HG03558 (cell line): ENCODE results near the gene INPP4A.

ENCODE experiments used
- ATAC-seq: cut with Tn5 transposase; IDR thresholded peaks from one replicate; pipeline ENCODE4 v1.9.1; 2021; ENCODE audit warnings: moderate number of reproducible peaks; ENCODE audit not compliant: unreplicated experiment; ENCODE audit errors: extremely low read depth

Gene INPP4A

GRCh38 chr2:98458667-98459380 is 14.2 kb downstream of the INPP4A start:
- ATAC-seq = no peak

GRCh38 chr2:98459496-98460175 is 15.0 kb downstream of the INPP4A start:
- ATAC-seq = no peak

- ATAC-seq = peak; percentile 51
These were observed 16.2 kb downstream of the INPP4A start for GRCh38 chr2:98460573-98461497.

DNA sequence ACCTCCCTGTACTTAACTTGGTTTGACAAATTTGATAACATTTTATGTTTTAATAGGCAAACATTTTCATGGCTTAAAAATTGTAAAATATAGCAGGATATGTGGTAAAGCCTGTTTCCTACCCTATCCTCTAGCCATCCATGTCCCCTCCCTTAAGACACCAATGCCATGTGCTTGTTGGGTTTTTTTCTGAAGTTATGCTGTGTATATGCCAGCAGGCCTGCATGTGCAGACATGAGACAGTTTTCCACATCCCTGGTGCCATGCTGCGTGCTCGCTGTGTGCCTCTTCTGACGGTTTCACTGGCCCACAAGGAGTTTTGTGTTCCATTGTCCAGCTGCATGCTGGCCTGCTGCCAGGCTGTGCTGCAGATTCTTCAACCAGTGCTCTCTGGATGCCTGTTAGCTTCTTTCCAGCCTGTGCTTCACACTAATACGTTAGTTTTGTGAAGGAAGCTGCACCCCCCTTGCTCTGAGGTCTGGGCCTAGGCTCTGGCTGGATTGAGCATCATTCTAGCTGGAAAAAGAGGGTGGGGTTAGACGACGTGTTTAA is 16.9 kb downstream of the INPP4A start:
- no peak for ATAC-seq

- no peak for ATAC-seq
These were observed 18.4 kb downstream of the INPP4A start for GRCh38 chr2:98463081-98463481.

DNA sequence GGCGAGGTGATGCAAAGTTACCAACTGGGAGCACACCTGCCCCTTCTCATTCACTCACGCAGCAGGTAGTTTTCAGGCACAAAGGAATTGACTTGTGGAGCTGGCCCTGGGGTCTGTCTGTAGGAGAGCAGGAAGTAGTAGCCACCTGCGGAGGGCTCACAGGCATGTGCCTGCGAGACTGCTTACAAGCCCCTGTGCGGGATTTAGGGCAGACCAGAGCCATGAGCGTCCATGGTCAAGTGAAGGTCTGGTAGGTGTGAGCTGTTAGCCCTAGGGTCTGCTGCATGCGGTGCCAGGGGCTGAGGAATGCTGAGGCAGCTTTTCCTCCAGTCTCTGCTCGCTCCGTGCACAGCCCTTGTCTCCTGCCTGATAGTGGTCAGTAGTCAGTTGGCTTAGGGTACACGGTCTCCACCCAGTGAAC is 18.9 kb downstream of the INPP4A start:
- no peak for ATAC-seq

GRCh38 chr2:98463988-98464771 is 19.5 kb downstream of the INPP4A start:
- no peak for ATAC-seq

DNA sequence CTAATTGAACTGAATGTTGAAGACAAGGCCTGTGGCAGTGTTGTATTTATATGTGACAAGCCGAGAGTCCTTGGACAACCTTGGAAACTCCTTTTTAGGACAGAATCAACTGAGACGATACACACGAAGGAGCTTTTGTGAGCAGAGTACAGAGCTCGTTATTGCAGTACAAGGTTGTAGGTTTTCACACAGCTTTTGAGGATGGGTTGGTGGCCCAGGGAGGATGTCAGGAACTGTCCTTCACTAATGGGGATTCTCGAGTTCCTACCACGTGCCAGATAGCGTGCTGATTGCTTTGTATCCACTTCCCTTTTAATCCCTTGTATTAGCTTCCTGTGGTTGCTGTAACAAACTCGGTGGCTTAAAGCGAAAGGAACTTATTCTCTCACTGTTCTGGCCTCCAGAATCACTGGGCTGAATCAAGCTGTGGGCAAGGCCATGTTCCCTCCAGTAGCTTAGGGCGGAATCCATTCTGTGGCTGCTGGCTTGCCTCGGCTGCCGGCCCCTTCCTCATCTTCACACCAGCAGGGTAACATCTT is 20.2 kb downstream of the INPP4A start:
- ATAC-seq = peak; percentile 18

GRCh38 chr2:98465456-98466226 is 21.0 kb downstream of the INPP4A start:
- no peak for ATAC-seq

GRCh38 chr2:98467082-98467536 is 22.5 kb downstream of the INPP4A start:
- no peak for ATAC-seq

- ATAC-seq = no peak
These were observed 23.0 kb downstream of the INPP4A start for GRCh38 chr2:98467652-98468051.

GRCh38 chr2:98468621-98469236 is 24.1 kb downstream of the INPP4A start:
- ATAC-seq = no peak

DNA sequence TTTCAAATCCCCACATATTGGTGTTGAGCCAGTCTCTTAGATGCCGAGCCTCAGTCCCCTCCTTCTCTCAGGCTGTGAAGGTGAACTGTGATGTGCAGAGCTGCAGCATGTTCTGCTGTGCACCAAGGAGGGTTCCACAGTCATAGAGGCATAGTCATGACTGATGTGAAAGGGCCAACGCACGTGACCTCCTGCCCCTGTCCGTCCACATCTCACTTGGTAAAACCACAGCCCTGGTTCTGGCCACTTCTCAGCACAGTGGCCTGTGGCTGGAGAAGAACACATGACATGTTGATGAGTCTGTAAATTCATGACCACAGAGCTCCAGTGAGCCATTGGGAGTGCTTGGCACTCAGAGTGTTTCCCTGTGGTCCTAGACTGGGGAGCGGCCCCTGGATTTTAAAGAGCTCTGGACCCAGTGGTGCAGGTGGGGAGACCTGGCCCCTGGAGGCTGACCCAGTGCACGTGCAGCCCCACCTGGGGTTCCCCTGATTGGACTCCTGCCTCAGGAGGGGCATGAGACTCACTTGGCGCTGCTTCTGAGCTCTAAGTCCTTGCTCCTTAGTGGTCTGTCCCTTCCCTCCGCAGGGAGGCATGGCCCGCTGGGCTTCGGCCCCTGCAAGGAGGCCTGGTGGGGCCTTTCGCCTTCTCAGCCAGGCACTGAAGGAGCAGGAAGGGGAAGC is 25.3 kb downstream of the INPP4A start:
- no peak for ATAC-seq

DNA sequence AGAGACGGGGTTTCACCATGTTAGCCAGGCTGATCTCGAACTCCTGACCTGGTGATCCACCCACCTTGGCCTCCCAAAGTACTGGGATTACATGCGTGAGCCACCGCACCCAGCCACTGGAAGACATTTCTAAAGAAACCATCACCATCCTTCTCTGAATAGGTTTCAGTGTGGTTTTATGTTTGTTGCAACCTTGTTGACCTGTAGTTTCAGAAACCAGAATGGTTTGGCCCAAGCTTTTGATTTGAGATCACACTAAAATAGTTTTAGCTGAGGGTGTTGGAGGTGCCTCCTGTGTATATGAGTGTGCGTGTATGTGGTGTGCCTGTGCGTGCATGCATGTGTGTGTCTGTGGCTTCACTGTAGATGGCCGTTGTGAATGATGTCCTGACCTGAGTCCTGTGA is 26.2 kb downstream of the INPP4A start:
- no peak for ATAC-seq

- ATAC-seq = no peak
These were observed 26.9 kb downstream of the INPP4A start for GRCh38 chr2:98471402-98472131.

GRCh38 chr2:98472132-98472650 is 27.5 kb downstream of the INPP4A start:
- no peak for ATAC-seq
